Mesodermal cell (in vitro differentiated cells): ENCODE data around the gene IL16.

Experiments used
- H3K27ac ChIP-seq: 2 replicates; pipeline ENCODE4 v1.7.0; 2013; ENCODE audit warnings: mild to moderate bottlenecking, low read depth, low read length, moderate library complexity; ENCODE audit not compliant: severe bottlenecking
- H3K36me3 ChIP-seq: 2 replicates; pipeline ENCODE4 v1.7.1; 2013; ENCODE audit warnings: mild to moderate bottlenecking, low read length, moderate library complexity; ENCODE audit not compliant: control insufficient read depth, insufficient read depth
- H3K4me1 ChIP-seq: one replicate; pipeline ENCODE4 v1.7.1; 2013; ENCODE audit warnings: mild to moderate bottlenecking, low read length; ENCODE audit not compliant: insufficient read depth, control insufficient read depth, poor library complexity, severe bottlenecking
- H3K4me3 ChIP-seq: 2 replicates; pipeline ENCODE4 v1.7.0; 2013; ENCODE audit warnings: low read length, control low read depth, mild to moderate bottlenecking; ENCODE audit not compliant: insufficient read depth, poor library complexity, severe bottlenecking; ENCODE audit errors: extremely low read depth
- H3K9me3 ChIP-seq: 2 replicates; pipeline ENCODE4 v1.7.1; 2013; ENCODE audit warnings: mild to moderate bottlenecking, low read length, moderate library complexity; ENCODE audit not compliant: control insufficient read depth
- WGBS, 2 experiments: methylation state at CpG; one replicate each; pipeline ENCODE4 v1.1.5; 2013; ENCODE audit warnings: missing lambda C conversion rate in 2 of 2; ENCODE audit not compliant: insufficient coverage in 2 of 2; 5-methylcytosine and 5-hydroxymethylcytosine counted together

IL16 gene

GRCh38 chr15:81301385-81301784, 104.7 kb downstream of the IL16 start:
- Histone ChIP-seq H3K4me1 (peaks cover 14% of the 10 kb centered on the region), H3K9me3 (no peaks in the 10 kb centered on the region), H3K36me3 (no peaks in the 10 kb centered on the region), H3K27ac (no peak overlapping the region), H3K4me3 (no peak overlapping the region)
- 92 to 95% methylated on average over 4 of the region's 4 CpGs for WGBS, 2 experiments

GRCh38 chr15:81301815-81302399, 105.2 kb downstream of the IL16 start:
- WGBS, 2 experiments, result 87 to 92% methylated on average over 3 to 4 of the region's 5 CpGs
- H3K4me3 ChIP-seq, result no peak overlapping the region
- no peak overlapping the region for H3K27ac ChIP-seq
- no peaks in the 10 kb centered on the region for H3K36me3 ChIP-seq
- H3K4me1 ChIP-seq, result peaks cover 11% of the 10 kb centered on the region
- H3K9me3 ChIP-seq, result no peaks in the 10 kb centered on the region

GRCh38 chr15:81302701-81303109, 106.0 kb downstream of the IL16 start:
- 89 to 95% methylated on average over 6 of the region's 6 CpGs for WGBS, 2 experiments
- Histone ChIP-seq H3K36me3 (no peaks in the 10 kb centered on the region), H3K9me3 (no peaks in the 10 kb centered on the region), H3K4me3 (no peak overlapping the region), H3K27ac (no peak overlapping the region), H3K4me1 (peaks cover 11% of the 10 kb centered on the region)

GRCh38 chr15:81303244-81304225, 106.9 kb downstream of the IL16 start:
- Histone ChIP-seq H3K4me3 (no peak overlapping the region), H3K27ac (peak overlapping the region; percentile 91), H3K9me3 (no peaks in the 10 kb centered on the region), H3K4me1 (peaks cover 11% of the 10 kb centered on the region), H3K36me3 (no peaks in the 10 kb centered on the region)
- 63 to 65% methylated on average over 6 to 7 of the region's 9 CpGs for WGBS, 2 experiments

- H3K36me3 ChIP-seq, result no peaks in the 10 kb centered on the region
- peak overlapping the region; percentile 91 for H3K27ac ChIP-seq
- H3K4me1 ChIP-seq, result peaks cover 11% of the 10 kb centered on the region
- 91 to 94% methylated on average over 3 to 4 of the region's 5 CpGs for WGBS, 2 experiments
- H3K9me3 ChIP-seq, result no peaks in the 10 kb centered on the region
- H3K4me3 ChIP-seq, result no peak overlapping the region
Observed at GRCh38 chr15:81304226-81304625, 107.5 kb downstream of the IL16 start.

GRCh38 chr15:81308260-81308659, 111.6 kb downstream of the IL16 start:
- peaks cover 6% of the 10 kb centered on the region for H3K36me3 ChIP-seq

GRCh38 chr15:81309647-81310450, 113.2 kb downstream of the IL16 start:
- Histone ChIP-seq H3K9me3 (no peaks in the 10 kb centered on the region), H3K4me3 (no peak overlapping the region), H3K27ac (no peak overlapping the region), H3K4me1 (no peaks in the 10 kb centered on the region), H3K36me3 (peaks cover 6% of the 10 kb centered on the region)
- 87 to 97% methylated on average over 4 to 6 of the region's 8 CpGs for WGBS, 2 experiments

More at GRCh38 chr15:81308260-81308659, 111.6 kb downstream of the IL16 start:
- Histone ChIP-seq H3K4me3 (no peak overlapping the region), H3K9me3 (no peaks in the 10 kb centered on the region), H3K27ac (no peak overlapping the region), H3K4me1 (peaks cover 11% of the 10 kb centered on the region)
- 100% methylated on average over 1 to 2 of the region's 2 CpGs for WGBS, 2 experiments

- 98 to 100% methylated on average over 3 to 5 of the region's 5 CpGs for WGBS, 2 experiments
- no peak overlapping the region for H3K4me3 ChIP-seq
- H3K4me1 ChIP-seq, result no peaks in the 10 kb centered on the region
- no peak overlapping the region for H3K27ac ChIP-seq
- H3K36me3 ChIP-seq, result peaks cover 6% of the 10 kb centered on the region
- H3K9me3 ChIP-seq, result no peaks in the 10 kb centered on the region
Observed at GRCh38 chr15:81310480-81310879, 113.8 kb downstream of the IL16 start.

- Histone ChIP-seq H3K4me1 (no peaks in the 10 kb centered on the region), H3K4me3 (no peak overlapping the region), H3K9me3 (no peaks in the 10 kb centered on the region), H3K27ac (no peak overlapping the region), H3K36me3 (peaks cover 14% of the 10 kb centered on the region)
- 95 to 99% methylated on average over 10 of the region's 10 CpGs for WGBS, 2 experiments
Observed at GRCh38 chr15:81311752-81312464, 115.2 kb downstream of the IL16 start.
